SK-N-MC (cell line): ENCODE results near the gene TMIE.

Experiments used
- EZH2 ChIP-seq: fragments of 200-600 bp; sonication (generic); IDR thresholded peaks from one replicate; pipeline ENCODE4 v1.6.1; 2017; ENCODE audit warnings: antibody characterized with exemption
- POLR2AphosphoS5 ChIP-seq: IDR thresholded peaks from 2 replicates; pipeline ENCODE4 v1.6.1; 2012; ENCODE audit warnings: mild to moderate bottlenecking, low read depth, low read length, borderline replicate concordance

DNA sequence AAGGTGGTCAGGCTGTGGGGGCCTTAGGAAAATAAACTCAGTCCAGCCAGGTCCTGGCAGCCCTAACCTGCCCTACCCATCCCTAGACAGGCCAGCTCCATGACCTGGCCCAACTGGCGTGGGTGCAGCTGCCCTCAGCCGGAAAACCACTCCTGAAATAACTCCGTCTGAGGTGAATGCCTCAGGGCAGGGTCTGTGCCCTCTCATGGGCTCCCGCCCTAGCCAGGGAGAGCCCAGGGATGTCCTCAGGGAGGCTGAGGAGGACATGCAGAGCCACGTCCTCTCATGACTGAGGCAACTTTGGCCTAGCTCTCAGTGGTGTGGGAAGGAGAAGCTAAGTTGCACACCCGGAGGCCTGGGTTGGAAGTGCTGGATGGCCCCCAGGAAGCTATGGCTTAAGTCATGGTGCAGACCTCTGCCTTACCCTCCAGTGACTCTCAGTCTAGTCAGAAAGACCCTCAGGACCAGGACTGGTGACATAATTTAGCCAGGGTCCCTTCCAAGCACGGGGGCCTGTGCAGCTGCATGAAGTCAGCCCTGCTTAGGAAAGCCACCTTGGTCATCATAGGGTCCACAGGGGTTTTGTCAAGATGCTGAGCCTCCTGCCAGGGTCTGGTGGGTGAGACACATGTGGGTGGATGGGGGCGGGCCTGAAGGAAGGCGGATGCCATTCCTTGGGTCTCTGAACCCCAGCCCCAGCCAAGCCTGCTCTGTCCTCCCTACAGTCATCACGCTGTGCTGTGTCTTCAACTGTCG is 7.4 kb downstream of the TMIE start:
- TF ChIP-seq POLR2AphosphoS5 (no peak), EZH2 (no peak)
